K562 treated with DMSO at 1 percent for 48 hours (cell line): Measurements from ENCODE around the gene EIF4ENIF1. TPM values are rescaled to one million over a fixed set of nuclear protein-coding genes. Genes with fewer than 3 reads are reported as not detected.

ENCODE experiments used
- total RNA-seq: library from RNA; unstranded; fragments of 300-600 nt; gene quantifications from 2 replicates; pipeline ENCODE4 v1.2.3, GENCODE V29; 2022; ENCODE audit warnings: low replicate concordance; ENCODE audit errors: extremely low read depth

The EIF4ENIF1 gene
- total RNA-seq = not detected in 2 replicates

GRCh38 chr22:31489632-31490495 lies at the start of gene EIF4ENIF1:
EIF4ENIF1 (minus strand) TSS chr22:31489842; CDS start chr22:31488718, 1,124 bp downstream.

GRCh38 chr22:31496007-31496734 lies 6.5 kb upstream of the EIF4ENIF1 start, which contains the start of gene SFI1:
SFI1 (plus strand) TSS chr22:31496536; CDS start chr22:31508285, 11,749 bp downstream.

GRCh38 chr22:31399211-31400022 lies 90.2 kb downstream of the EIF4ENIF1 start, which contains the start of gene DRG1:
DRG1 (plus strand) TSS chr22:31399604; CDS start chr22:31399684, 80 bp downstream.

Other genes with a start within 250 kb of the EIF4ENIF1 start
- gene PIK3IP1, start 197.4 kb downstream of the EIF4ENIF1 start, total RNA-seq = not detected in 2 replicates
- gene PATZ1, start 143.5 kb downstream of the EIF4ENIF1 start, total RNA-seq = not detected in 2 replicates
- gene DRG1, start 90.2 kb downstream of the EIF4ENIF1 start, total RNA-seq = not detected in 2 replicates
- gene SFI1, start 6.7 kb upstream of the EIF4ENIF1 start, total RNA-seq = not detected in 2 replicates
- not detected in 2 replicates for gene PISD, start 172.4 kb upstream of the EIF4ENIF1 start, total RNA-seq